HepG2 (cell line): ENCODE data around the gene ELMOD3. TPM values are rescaled to one million over a fixed set of nuclear protein-coding genes. Genes with fewer than 3 reads are reported as not detected.

Experiments
- CBFB ChIP-seq: sonication (generic); formaldehyde crosslinking; IDR thresholded peaks from 2 replicates; pipeline ENCODE4 v1.4.0; 2020; ENCODE audit warnings: missing genetic modification reagents
- CHD2 ChIP-seq: IDR thresholded peaks from 2 replicates; pipeline ENCODE4 v1.6.1; 2011; ENCODE audit warnings: low read depth, low read length, improper control_type of control experiment
- DR1 ChIP-seq: sonication (generic); formaldehyde crosslinking; IDR thresholded peaks from 2 replicates; pipeline ENCODE4 v1.8.0; 2021; ENCODE audit warnings: mild to moderate bottlenecking, missing genetic modification reagents, inconsistent platforms
- FIP1L1 ChIP-seq: fragments of 200-400 bp; formaldehyde crosslinking; IDR thresholded peaks from 2 replicates; pipeline ENCODE4 v1.6.1; 2018; ENCODE audit warnings: low read depth, mild to moderate bottlenecking, low read length, moderate library complexity, borderline replicate concordance; ENCODE audit not compliant: insufficient read depth
- HMG20B ChIP-seq: conservative IDR thresholded peaks from 2 replicates; pipeline ENCODE4 v1.6.1; 2016; ENCODE audit warnings: missing genetic modification reagents, missing compliant biosample characterization
- HNRNPLL ChIP-seq: fragments of 200-400 bp; formaldehyde crosslinking; IDR thresholded peaks from 2 replicates; pipeline ENCODE4 v1.6.1; 2017; ENCODE audit warnings: mild to moderate bottlenecking, low read depth, low read length; ENCODE audit not compliant: poor library complexity, severe bottlenecking
- IKZF4 ChIP-seq: sonication (generic); formaldehyde crosslinking; IDR thresholded peaks from 2 replicates; pipeline ENCODE4 v1.5.1; 2020; ENCODE audit warnings: borderline replicate concordance, mild to moderate bottlenecking, low read depth, missing genetic modification reagents; ENCODE audit errors: not compliant biosample characterization
- KDM3A ChIP-seq: IDR thresholded peaks from 2 replicates; pipeline ENCODE4 v1.6.1; 2018; ENCODE audit warnings: low read depth, missing compliant biosample characterization
- KLF6 ChIP-seq: IDR thresholded peaks from 2 replicates; pipeline ENCODE4 v1.8.0; 2016; ENCODE audit warnings: missing biosample characterization, missing genetic modification reagents
- NFE2 ChIP-seq: sonication (generic); formaldehyde crosslinking; IDR thresholded peaks from 2 replicates; pipeline ENCODE4 v1.4.0; 2020; ENCODE audit warnings: missing genetic modification reagents
- NKX3-1 ChIP-seq: sonication (generic); formaldehyde crosslinking; IDR thresholded peaks from 2 replicates; pipeline ENCODE4 v1.5.0; 2020; ENCODE audit warnings: missing genetic modification reagents
- RFXANK ChIP-seq: IDR thresholded peaks from 2 replicates; pipeline ENCODE4 v1.6.1; 2016
- SKI ChIP-seq: fragments of 450-650 bp; IDR thresholded peaks from one replicate; pipeline ENCODE4 v1.6.1; 2018; ENCODE audit warnings: mild to moderate bottlenecking; ENCODE audit not compliant: partially characterized antibody
- STAG1 ChIP-seq: sonication (generic); formaldehyde crosslinking; IDR thresholded peaks from 2 replicates; pipeline ENCODE4 v1.4.0; 2020; ENCODE audit warnings: missing genetic modification reagents
- TOPORS ChIP-seq: sonication (generic); formaldehyde crosslinking; IDR thresholded peaks from 2 replicates; pipeline ENCODE4 v1.8.0; 2023; ENCODE audit warnings: mild to moderate bottlenecking, missing genetic modification reagents
- ZKSCAN1 ChIP-seq: fragments of 150-350 bp; IDR thresholded peaks from 2 replicates; pipeline ENCODE4 v1.6.1; 2014; ENCODE audit warnings: low read length
- ZKSCAN8 ChIP-seq: IDR thresholded peaks from 2 replicates; pipeline ENCODE4 v1.6.1; 2016; ENCODE audit warnings: borderline replicate concordance, missing genetic modification reagents, missing compliant biosample characterization
- ZNF569 ChIP-seq: sonication (generic); formaldehyde crosslinking; IDR thresholded peaks from 2 replicates; pipeline ENCODE4 v1.5.0; 2020; ENCODE audit warnings: mild to moderate bottlenecking, missing genetic modification reagents, moderate library complexity, borderline replicate concordance
- ZNF761 ChIP-seq: sonication (generic); formaldehyde crosslinking; conservative IDR thresholded peaks from 2 replicates; pipeline ENCODE4 v1.4.0; 2020; ENCODE audit warnings: mild to moderate bottlenecking, missing genetic modification reagents
- ZNF775 ChIP-seq: sonication (generic); formaldehyde crosslinking; IDR thresholded peaks from 2 replicates; pipeline ENCODE4 v1.4.0; 2020; ENCODE audit warnings: missing genetic modification reagents, mild to moderate bottlenecking, moderate library complexity, borderline replicate concordance
- polyA plus RNA-seq, 8 experiments: library from polyadenylated mRNA; depleted of rRNA in 3 of 8; stranded (reverse) in 7 of 8; unstranded in 1 of 8; fragments of >200 nt; fragmentation: Illumina TruSeq in 4 of 8; extraction: Trizol in 4 of 8; gene quantifications; 2 replicates each; pipeline versions ENCODE4 v1.2.1 to v1.2.3, GENCODE V29; 2011 to 2016; ENCODE audit warnings: low read depth in 4 of 8, missing spikeins in 1 of 8, mixed read lengths in 1 of 8; ENCODE audit not compliant: insufficient read depth in 1 of 8
- total RNA-seq, 5 experiments: library from RNA; depleted of rRNA; stranded (reverse); fragments of >200 nt; fragmentation: Illumina TruSeq; extraction: Trizol; gene quantifications; 2 replicates each; pipeline ENCODE4 v1.2.3, GENCODE V29; 2016; ENCODE audit warnings: low read depth in 1 of 5
- TF ChIP-seq, protein P1 (sequence below): IDR thresholded peaks from 2 replicates; pipeline ENCODE4 v1.6.1; 2016; ENCODE audit warnings: mild to moderate bottlenecking
- TF ChIP-seq, protein P2 (sequence below): sonication (generic); formaldehyde crosslinking; IDR thresholded peaks from 2 replicates; pipeline ENCODE4 v1.4.0; 2020; ENCODE audit warnings: missing genetic modification reagents; ENCODE audit errors: not compliant biosample characterization
- TF ChIP-seq, protein P3 (sequence below): sonication (generic); formaldehyde crosslinking; IDR thresholded peaks from 2 replicates; pipeline ENCODE4 v1.5.0; 2020; ENCODE audit warnings: mild to moderate bottlenecking, missing genetic modification reagents
- TF ChIP-seq, protein P4 (sequence below): sonication (generic); formaldehyde crosslinking; IDR thresholded peaks from 2 replicates; pipeline ENCODE4 v1.4.0; 2020; ENCODE audit warnings: missing genetic modification reagents

The ELMOD3 gene
- total and polyA plus RNA-seq, 2 of the 13 experiments (the other 11 are each of a cell fraction or from before 2014, with no cell fraction given): 13.3 to 19.5 TPM

DNA sequence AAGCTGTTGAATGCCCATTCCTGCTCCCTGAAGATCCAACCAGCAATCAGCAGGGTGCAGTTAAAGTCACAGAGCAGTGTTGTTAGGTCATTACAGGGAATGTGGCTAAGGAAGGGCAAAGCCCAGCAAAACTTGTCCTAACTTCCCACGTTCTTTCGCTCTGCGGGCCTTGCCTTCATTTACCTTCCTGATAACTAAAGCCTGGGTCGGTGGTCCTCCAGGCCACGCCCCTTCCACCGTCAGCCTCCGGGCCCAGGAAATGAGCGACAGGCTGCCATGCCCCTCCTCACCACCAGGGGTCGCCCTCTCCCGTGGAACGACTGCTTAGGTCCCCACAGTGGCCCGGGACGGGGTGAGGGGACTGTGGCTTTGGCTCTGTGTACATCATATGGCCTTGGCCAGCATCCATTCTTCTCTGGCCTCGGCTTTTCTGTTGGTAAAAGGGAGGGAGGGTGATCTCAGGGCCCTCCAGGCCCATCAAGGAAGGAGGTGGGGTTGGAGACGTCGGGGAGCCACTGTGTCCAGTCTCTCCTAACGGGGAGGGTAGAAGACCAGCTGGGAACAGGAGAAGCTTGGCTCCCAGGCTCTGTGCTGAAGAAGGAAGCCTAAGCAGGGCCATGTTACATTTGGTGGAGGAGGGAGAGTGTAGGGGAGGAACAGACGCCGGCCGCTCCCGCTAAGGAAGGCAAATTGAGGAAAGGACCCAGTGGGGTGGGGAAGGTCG lies 66.1 kb downstream of the ELMOD3 start (continued):
- TF ChIP-seq ZNF775 (CRISPR knock-in tag): no peak
- TF ChIP-seq NKX3-1 (CRISPR knock-in tag): no peak
- no peak for TF ChIP-seq ZNF569 (CRISPR knock-in tag)
- peak; percentile 45; the same call in 1 of the 2 replicates for TF ChIP-seq CHD2
- TF ChIP-seq NFE2 (CRISPR knock-in tag): no peak
- peak; percentile 100 for TF ChIP-seq STAG1 (CRISPR knock-in tag)
- TF ChIP-seq CBFB (CRISPR knock-in tag): peak; percentile 78
- no peak for TF ChIP-seq TOPORS (CRISPR knock-in tag)
- peak; percentile 17 for TF ChIP-seq IKZF4 (CRISPR knock-in tag)
- TF ChIP-seq, protein P1, sequence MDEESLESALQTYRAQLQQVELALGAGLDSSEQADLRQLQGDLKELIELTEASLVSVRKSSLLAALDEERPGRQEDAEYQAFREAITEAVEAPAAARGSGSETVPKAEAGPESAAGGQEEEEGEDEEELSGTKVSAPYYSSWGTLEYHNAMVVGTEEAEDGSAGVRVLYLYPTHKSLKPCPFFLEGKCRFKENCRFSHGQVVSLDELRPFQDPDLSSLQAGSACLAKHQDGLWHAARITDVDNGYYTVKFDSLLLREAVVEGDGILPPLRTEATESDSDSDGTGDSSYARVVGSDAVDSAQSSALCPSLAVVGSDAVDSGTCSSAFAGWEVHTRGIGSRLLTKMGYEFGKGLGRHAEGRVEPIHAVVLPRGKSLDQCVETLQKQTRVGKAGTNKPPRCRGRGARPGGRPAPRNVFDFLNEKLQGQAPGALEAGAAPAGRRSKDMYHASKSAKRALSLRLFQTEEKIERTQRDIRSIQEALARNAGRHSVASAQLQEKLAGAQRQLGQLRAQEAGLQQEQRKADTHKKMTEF (CRISPR knock-in tag): peak; percentile 30; the same call in 1 of the 2 replicates
- TF ChIP-seq, protein P2, sequence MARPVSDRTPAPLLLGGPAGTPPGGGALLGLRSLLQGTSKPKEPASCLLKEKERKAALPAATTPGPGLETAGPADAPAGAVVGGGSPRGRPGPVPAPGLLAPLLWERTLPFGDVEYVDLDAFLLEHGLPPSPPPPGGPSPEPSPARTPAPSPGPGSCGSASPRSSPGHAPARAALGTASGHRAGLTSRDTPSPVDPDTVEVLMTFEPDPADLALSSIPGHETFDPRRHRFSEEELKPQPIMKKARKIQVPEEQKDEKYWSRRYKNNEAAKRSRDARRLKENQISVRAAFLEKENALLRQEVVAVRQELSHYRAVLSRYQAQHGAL (CRISPR knock-in tag): no peak
- peak; percentile 99 for TF ChIP-seq KDM3A
- TF ChIP-seq HNRNPLL: peak; percentile 20
- TF ChIP-seq KLF6 (CRISPR knock-in tag): no peak
- TF ChIP-seq ZKSCAN1: no peak
- TF ChIP-seq DR1: no peak
- peak; percentile 72; the same call in 1 of the 2 replicates for TF ChIP-seq HMG20B
- TF ChIP-seq, protein P3, sequence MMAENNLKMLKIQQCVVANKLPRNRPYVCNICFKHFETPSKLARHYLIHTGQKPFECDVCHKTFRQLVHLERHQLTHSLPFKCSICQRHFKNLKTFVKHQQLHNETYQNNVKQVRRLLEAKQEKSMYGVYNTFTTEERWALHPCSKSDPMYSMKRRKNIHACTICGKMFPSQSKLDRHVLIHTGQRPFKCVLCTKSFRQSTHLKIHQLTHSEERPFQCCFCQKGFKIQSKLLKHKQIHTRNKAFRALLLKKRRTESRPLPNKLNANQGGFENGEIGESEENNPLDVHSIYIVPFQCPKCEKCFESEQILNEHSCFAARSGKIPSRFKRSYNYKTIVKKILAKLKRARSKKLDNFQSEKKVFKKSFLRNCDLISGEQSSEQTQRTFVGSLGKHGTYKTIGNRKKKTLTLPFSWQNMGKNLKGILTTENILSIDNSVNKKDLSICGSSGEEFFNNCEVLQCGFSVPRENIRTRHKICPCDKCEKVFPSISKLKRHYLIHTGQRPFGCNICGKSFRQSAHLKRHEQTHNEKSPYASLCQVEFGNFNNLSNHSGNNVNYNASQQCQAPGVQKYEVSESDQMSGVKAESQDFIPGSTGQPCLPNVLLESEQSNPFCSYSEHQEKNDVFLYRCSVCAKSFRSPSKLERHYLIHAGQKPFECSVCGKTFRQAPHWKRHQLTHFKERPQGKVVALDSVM: no peak; the same call in 1 of the 2 replicates
- TF ChIP-seq FIP1L1: no peak; the same call in 1 of the 2 replicates
- no peak for TF ChIP-seq ZNF761
- TF ChIP-seq RFXANK (CRISPR knock-in tag): 0 out of 2 replicates have a peak, but pooled peaks have one; percentile 66
- peak; percentile 82 for TF ChIP-seq SKI
- TF ChIP-seq ZKSCAN8 (CRISPR knock-in tag): peak; percentile 79; the same call in 1 of the 2 replicates
- TF ChIP-seq, protein P4, sequence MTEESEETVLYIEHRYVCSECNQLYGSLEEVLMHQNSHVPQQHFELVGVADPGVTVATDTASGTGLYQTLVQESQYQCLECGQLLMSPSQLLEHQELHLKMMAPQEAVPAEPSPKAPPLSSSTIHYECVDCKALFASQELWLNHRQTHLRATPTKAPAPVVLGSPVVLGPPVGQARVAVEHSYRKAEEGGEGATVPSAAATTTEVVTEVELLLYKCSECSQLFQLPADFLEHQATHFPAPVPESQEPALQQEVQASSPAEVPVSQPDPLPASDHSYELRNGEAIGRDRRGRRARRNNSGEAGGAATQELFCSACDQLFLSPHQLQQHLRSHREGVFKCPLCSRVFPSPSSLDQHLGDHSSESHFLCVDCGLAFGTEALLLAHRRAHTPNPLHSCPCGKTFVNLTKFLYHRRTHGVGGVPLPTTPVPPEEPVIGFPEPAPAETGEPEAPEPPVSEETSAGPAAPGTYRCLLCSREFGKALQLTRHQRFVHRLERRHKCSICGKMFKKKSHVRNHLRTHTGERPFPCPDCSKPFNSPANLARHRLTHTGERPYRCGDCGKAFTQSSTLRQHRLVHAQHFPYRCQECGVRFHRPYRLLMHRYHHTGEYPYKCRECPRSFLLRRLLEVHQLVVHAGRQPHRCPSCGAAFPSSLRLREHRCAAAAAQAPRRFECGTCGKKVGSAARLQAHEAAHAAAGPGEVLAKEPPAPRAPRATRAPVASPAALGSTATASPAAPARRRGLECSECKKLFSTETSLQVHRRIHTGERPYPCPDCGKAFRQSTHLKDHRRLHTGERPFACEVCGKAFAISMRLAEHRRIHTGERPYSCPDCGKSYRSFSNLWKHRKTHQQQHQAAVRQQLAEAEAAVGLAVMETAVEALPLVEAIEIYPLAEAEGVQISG (CRISPR knock-in tag): peak; percentile 85
